Testis (tissue), 2 donors: ENCODE measurements around the gene ANKS6.

Experiments
- POLR2A ChIP-seq: fragments of 450-650 bp; IDR thresholded peaks from one replicate; pipeline ENCODE4 v1.6.1; 2017; ENCODE audit warnings: antibody characterized with exemption, mild to moderate bottlenecking, moderate library complexity
- TF ChIP-seq, protein P1 (sequence below), 3 experiments: fragments of 450-650 bp in 2 of 3; fragments of 200-600 bp in 1 of 3; sonication (generic) in 1 of 3; IDR thresholded peaks; one replicate each; pipeline ENCODE4 v1.5.1; 2016 to 2019; ENCODE audit warnings: antibody characterized with exemption in 3 of 3, mild to moderate bottlenecking in 2 of 3, moderate library complexity in 1 of 3

DNA sequence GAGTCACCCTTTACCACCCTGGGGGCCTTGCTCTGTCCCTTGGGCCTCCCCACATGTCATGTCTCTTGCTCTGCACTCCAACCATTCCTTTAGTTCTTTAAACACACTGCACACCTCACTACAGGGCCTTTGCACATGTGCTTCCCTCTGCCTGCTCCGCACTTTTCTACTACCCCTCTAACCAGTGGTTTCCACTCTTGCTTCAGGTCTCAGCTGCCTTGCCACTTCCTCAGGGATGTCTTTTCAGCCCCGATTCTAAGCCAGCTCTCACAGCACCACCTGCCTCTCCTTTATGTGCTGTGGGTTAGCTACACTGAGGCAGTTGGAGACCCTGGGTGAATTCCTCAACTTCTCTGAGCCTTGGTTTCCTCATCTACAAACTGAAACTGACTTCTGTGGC lies 53.0 kb downstream of the ANKS6 start:
- TF ChIP-seq, protein P1, sequence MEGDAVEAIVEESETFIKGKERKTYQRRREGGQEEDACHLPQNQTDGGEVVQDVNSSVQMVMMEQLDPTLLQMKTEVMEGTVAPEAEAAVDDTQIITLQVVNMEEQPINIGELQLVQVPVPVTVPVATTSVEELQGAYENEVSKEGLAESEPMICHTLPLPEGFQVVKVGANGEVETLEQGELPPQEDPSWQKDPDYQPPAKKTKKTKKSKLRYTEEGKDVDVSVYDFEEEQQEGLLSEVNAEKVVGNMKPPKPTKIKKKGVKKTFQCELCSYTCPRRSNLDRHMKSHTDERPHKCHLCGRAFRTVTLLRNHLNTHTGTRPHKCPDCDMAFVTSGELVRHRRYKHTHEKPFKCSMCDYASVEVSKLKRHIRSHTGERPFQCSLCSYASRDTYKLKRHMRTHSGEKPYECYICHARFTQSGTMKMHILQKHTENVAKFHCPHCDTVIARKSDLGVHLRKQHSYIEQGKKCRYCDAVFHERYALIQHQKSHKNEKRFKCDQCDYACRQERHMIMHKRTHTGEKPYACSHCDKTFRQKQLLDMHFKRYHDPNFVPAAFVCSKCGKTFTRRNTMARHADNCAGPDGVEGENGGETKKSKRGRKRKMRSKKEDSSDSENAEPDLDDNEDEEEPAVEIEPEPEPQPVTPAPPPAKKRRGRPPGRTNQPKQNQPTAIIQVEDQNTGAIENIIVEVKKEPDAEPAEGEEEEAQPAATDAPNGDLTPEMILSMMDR (IDR thresholded peaks at IDR 0.05), result no peak
- TF ChIP-seq POLR2A, result no peak
